HEK293 (cell line): ENCODE data around the gene ACOT9.

Experiments used
- CTCF ChIA-PET: fragments of 350-600 bp; formaldehyde crosslinking; extraction: SDS; loops from one replicate; lab custom pipeline; 2021; ENCODE audit warnings: antibody characterized with exemption; lab: Yijun Ruan, JAX
- POLR2A ChIA-PET: fragments of 300-600 bp; formaldehyde crosslinking; extraction: SDS; loops from one replicate; lab custom pipeline; 2020; ENCODE audit warnings: antibody characterized with exemption, inconsistent platforms; lab: Yijun Ruan, JAX
- H3K27ac ChIP-seq: fragments of 200-500 bp; sonication (Bioruptor generic); 2 replicates; pipeline ENCODE4 v1.5.1; 2014; ENCODE audit warnings: low read depth, low read length, control low read depth, inconsistent platforms; ENCODE audit errors: extremely low read depth
- H3K36me3 ChIP-seq, 2 experiments: fragments of 200-500 bp in 1 of 2; sonication (Bioruptor generic) in 1 of 2; 1 replicate in 1 of 2; 2 replicates in 1 of 2; pipeline ENCODE4 v1.5.1; 2014 to 2017; ENCODE audit warnings: inconsistent platforms in 2 of 2, low read length in 2 of 2; ENCODE audit not compliant: control insufficient read depth in 2 of 2, insufficient read depth in 1 of 2
- H3K4me1 ChIP-seq: fragments of 200-500 bp; sonication (Bioruptor generic); 2 replicates; pipeline ENCODE4 v1.5.1; 2014; ENCODE audit warnings: mild to moderate bottlenecking, low read length, inconsistent platforms; ENCODE audit not compliant: control insufficient read depth, insufficient read depth
- H3K4me3 ChIP-seq: 2 replicates; pipeline ENCODE4 v1.5.1; 2011; ENCODE audit warnings: low read depth, mild to moderate bottlenecking, control low read depth, low read length, moderate library complexity
- H3K9me3 ChIP-seq: fragments of 200-500 bp; sonication (Bioruptor generic); 2 replicates; pipeline ENCODE4 v1.5.1; 2014; ENCODE audit warnings: low read depth, low read length, inconsistent platforms; ENCODE audit not compliant: control insufficient read depth, insufficient read depth
- HOXD13 ChIP-seq: sonication (generic); formaldehyde crosslinking; IDR thresholded peaks from 2 replicates; pipeline ENCODE4 v1.8.0; 2022; ENCODE audit warnings: missing genetic modification reagents, borderline replicate concordance
- KLF8 ChIP-seq: fragments of 450-650 bp; formaldehyde crosslinking; IDR thresholded peaks from 2 replicates; pipeline ENCODE4 v1.5.1; 2016; ENCODE audit warnings: missing biosample characterization, missing genetic modification characterization
- MZF1 ChIP-seq: fragments of 450-650 bp; formaldehyde crosslinking; IDR thresholded peaks from 2 replicates; pipeline ENCODE4 v1.5.1; 2017; ENCODE audit warnings: missing biosample characterization, missing genetic modification characterization, borderline replicate concordance
- OSR2 ChIP-seq: fragments of 450-650 bp; formaldehyde crosslinking; IDR thresholded peaks from 2 replicates; pipeline ENCODE4 v1.5.1; 2016; ENCODE audit warnings: missing biosample characterization, missing genetic modification characterization
- PRDM6 ChIP-seq: fragments of 450-650 bp; formaldehyde crosslinking; IDR thresholded peaks from 2 replicates; pipeline ENCODE4 v1.5.1; 2017; ENCODE audit warnings: missing biosample characterization, missing genetic modification characterization
- SP2 ChIP-seq: fragments of 450-650 bp; formaldehyde crosslinking; IDR thresholded peaks from 2 replicates; pipeline ENCODE4 v1.5.1; 2016; ENCODE audit warnings: missing biosample characterization, missing genetic modification characterization
- SP7 ChIP-seq: fragments of 450-650 bp; formaldehyde crosslinking; IDR thresholded peaks from 2 replicates; pipeline ENCODE4 v1.5.1; 2016; ENCODE audit warnings: missing biosample characterization, missing genetic modification characterization
- TRIM28 ChIP-seq: IDR thresholded peaks from 2 replicates; pipeline ENCODE4 v1.6.1; 2011; ENCODE audit warnings: low read length, control low read depth, borderline replicate concordance
- YY2 ChIP-seq: fragments of 450-650 bp; formaldehyde crosslinking; IDR thresholded peaks from 2 replicates; pipeline ENCODE4 v1.5.1; 2016; ENCODE audit warnings: missing biosample characterization, missing genetic modification characterization
- ZBTB17 ChIP-seq: fragments of 450-650 bp; formaldehyde crosslinking; IDR thresholded peaks from 2 replicates; pipeline ENCODE4 v1.5.1; 2016; ENCODE audit warnings: missing biosample characterization, missing genetic modification characterization
- ZFP37 ChIP-seq: fragments of 450-650 bp; formaldehyde crosslinking; IDR thresholded peaks from 2 replicates; pipeline ENCODE4 v1.5.1; 2016; ENCODE audit warnings: missing biosample characterization, missing genetic modification characterization
- ZFP41 ChIP-seq: fragments of 450-650 bp; formaldehyde crosslinking; IDR thresholded peaks from 2 replicates; pipeline ENCODE4 v1.5.1; 2016; ENCODE audit warnings: missing biosample characterization, missing genetic modification characterization, borderline replicate concordance
- ZNF114 ChIP-seq: fragments of 450-650 bp; formaldehyde crosslinking; IDR thresholded peaks from 2 replicates; pipeline ENCODE4 v1.5.0; 2017; ENCODE audit warnings: missing biosample characterization, missing genetic modification characterization
- ZNF155 ChIP-seq: fragments of 450-650 bp; formaldehyde crosslinking; IDR thresholded peaks from 2 replicates; pipeline ENCODE4 v1.5.1; 2016; ENCODE audit warnings: missing biosample characterization, missing genetic modification characterization
- ZNF184 ChIP-seq: fragments of 450-650 bp; IDR thresholded peaks from 2 replicates; pipeline ENCODE4 v1.5.1; 2018; ENCODE audit warnings: missing biosample characterization, mild to moderate bottlenecking, missing genetic modification characterization
- ZNF302 ChIP-seq: fragments of 450-650 bp; formaldehyde crosslinking; IDR thresholded peaks from 2 replicates; pipeline ENCODE4 v1.5.1; 2016; ENCODE audit warnings: missing biosample characterization, missing genetic modification characterization, low read depth
- ZNF362 ChIP-seq: fragments of 450-650 bp; formaldehyde crosslinking; IDR thresholded peaks from 2 replicates; pipeline ENCODE4 v1.5.1; 2016; ENCODE audit warnings: missing biosample characterization, missing genetic modification characterization
- ZNF366 ChIP-seq: fragments of 450-650 bp; formaldehyde crosslinking; conservative IDR thresholded peaks from 2 replicates; pipeline ENCODE4 v1.5.1; 2016; ENCODE audit warnings: missing biosample characterization, missing genetic modification characterization
- ZNF473 ChIP-seq: fragments of 450-650 bp; formaldehyde crosslinking; IDR thresholded peaks from 2 replicates; pipeline ENCODE4 v1.5.1; 2017; ENCODE audit warnings: missing biosample characterization, missing genetic modification characterization
- ZNF518A ChIP-seq: fragments of 450-650 bp; formaldehyde crosslinking; conservative IDR thresholded peaks from 2 replicates; pipeline ENCODE4 v1.5.1; 2016; ENCODE audit warnings: low read depth, missing biosample characterization, missing genetic modification characterization
- ZSCAN30 ChIP-seq: fragments of 450-650 bp; IDR thresholded peaks from 2 replicates; pipeline ENCODE4 v1.5.1; 2018; ENCODE audit warnings: missing biosample characterization, mild to moderate bottlenecking, missing genetic modification characterization, moderate library complexity
- ZXDB ChIP-seq: fragments of 450-650 bp; formaldehyde crosslinking; IDR thresholded peaks from 2 replicates; pipeline ENCODE4 v1.5.1; 2016; ENCODE audit warnings: missing biosample characterization, missing genetic modification characterization

ACOT9 gene

GRCh38 chrX:23782863-23783588, 40.0 kb upstream of the ACOT9 start, which contains the start of gene SAT1 (continued):
- TF ChIP-seq YY2 (tag by site-specific recombination) (no peak; the same call in 1 of the 2 replicates), ZNF155 (tag by site-specific recombination) (no peak)

GRCh38 chrX:23782455-23782854, 39.4 kb upstream of the ACOT9 start:
- Histone ChIP-seq H3K4me1 (no peaks in the 10 kb centered on the region), H3K4me3 (peak overlapping the region; percentile 16), H3K9me3 (no peaks in the 10 kb centered on the region), H3K36me3 (peaks cover 0 to 25% of the 10 kb centered on the region in 2 experiments; a peak in 1 of 3 replicates), H3K27ac (no peak overlapping the region)
- CTCF ChIA-PET: interaction anchor here (0.8 to 4.8 kb wide), 16 partner anchors 9 to 460 kb away, joined by 3 to 65 read pairs (median 4); no protein-coding TSS in a partner anchor
- POLR2A ChIA-PET: interaction anchor here (0.5 to 3.7 kb wide), 33 partner anchors 10 to 1808 kb away, joined by 3 to 79 read pairs (median 6); partner anchors contain the start of genes ACOT9, APOO, CXorf58 and EIF2S3
- TF ChIP-seq SP2 (tag by site-specific recombination) (no peak), ZNF184 (tag by site-specific recombination) (no peak), PRDM6 (tag by site-specific recombination) (no peak), ZNF473 (tag by site-specific recombination) (no peak), ZNF362 (tag by site-specific recombination) (no peak), ZNF114 (tag by site-specific recombination) (no peak), ZNF302 (no peak)

GRCh38 chrX:23779025-23779424, 35.9 kb upstream of the ACOT9 start:
- ChIA-PET POLR2A (interaction anchor here (0.6 to 1.4 kb wide), 4 partner anchors 21 to 123 kb away, joined by 4 to 7 read pairs (median 4); partner anchors contain the start of gene ACOT9), CTCF (interaction anchor here (0.6 to 1.9 kb wide), 7 partner anchors 12 to 1631 kb away, joined by 3 to 21 read pairs (median 3); no protein-coding TSS in a partner anchor)
- no peak overlapping the region; the same call in 1 of the 2 replicates for H3K27ac ChIP-seq
- H3K4me1 ChIP-seq: no peaks in the 10 kb centered on the region
- H3K9me3 ChIP-seq: no peaks in the 10 kb centered on the region
- H3K36me3 ChIP-seq: peaks cover 0 to 5% of the 10 kb centered on the region in 2 experiments; a peak in 1 of 3 replicates
- H3K4me3 ChIP-seq: no peak overlapping the region
- TF ChIP-seq ZNF518A: 0 out of 2 replicates have a peak, but pooled peaks have one; percentile 22
- TF ChIP-seq ZNF366: 0 out of 2 replicates have a peak, but pooled peaks have one; percentile 13
- TF ChIP-seq ZFP37 (tag by site-specific recombination): no peak
- no peak for TF ChIP-seq ZNF155 (tag by site-specific recombination)
- peak; percentile 82 for TF ChIP-seq PRDM6 (tag by site-specific recombination)
- TF ChIP-seq ZXDB: 0 out of 2 replicates have a peak, but pooled peaks have one; percentile 13
- peak; percentile 47; the same call in 1 of the 2 replicates for TF ChIP-seq KLF8 (tag by site-specific recombination)
- peak; percentile 39; the same call in 1 of the 2 replicates for TF ChIP-seq OSR2
- peak; percentile 34 for TF ChIP-seq ZBTB17 (tag by site-specific recombination)
- peak; percentile 78; the same call in 1 of the 2 replicates for TF ChIP-seq TRIM28
- 0 out of 2 replicates have a peak, but pooled peaks have one; percentile 37 for TF ChIP-seq SP7
- TF ChIP-seq ZFP41 (tag by site-specific recombination): no peak
- TF ChIP-seq HOXD13: 0 out of 2 replicates have a peak, but pooled peaks have one; percentile 72
- TF ChIP-seq MZF1 (tag by site-specific recombination): peak; percentile 43
- TF ChIP-seq ZSCAN30 (tag by site-specific recombination): 0 out of 2 replicates have a peak, but pooled peaks have one; percentile 9
